Duodenal mucosa (tissue), 2 donors: ENCODE data around the gene HIVEP1.

Experiments
- H3K27ac ChIP-seq: one replicate; pipeline ENCODE4 v1.7.0; 2013; ENCODE audit warnings: low read depth, low read length
- H3K27me3 ChIP-seq, 2 donors: one replicate each; pipeline ENCODE4 v1.7.0; 2013; ENCODE audit warnings: low read length in 2 of 2, control low read depth in 1 of 2; ENCODE audit not compliant: insufficient read depth in 2 of 2, control insufficient read depth in 1 of 2
- H3K36me3 ChIP-seq, 2 donors: one replicate each; pipeline ENCODE4 v1.7.0; 2013; ENCODE audit warnings: low read length in 2 of 2, control low read depth in 1 of 2; ENCODE audit not compliant: insufficient read depth in 2 of 2, control insufficient read depth in 1 of 2
- H3K4me1 ChIP-seq, 2 donors: one replicate each; pipeline ENCODE4 v1.7.0; 2013; ENCODE audit warnings: low read length in 2 of 2, control low read depth in 1 of 2; ENCODE audit not compliant: insufficient read depth in 2 of 2, control insufficient read depth in 1 of 2
- H3K4me3 ChIP-seq, 2 donors: one replicate each; pipeline ENCODE4 v1.7.0; 2013; ENCODE audit warnings: low read length in 2 of 2, low read depth in 1 of 2
- H3K9ac ChIP-seq, 2 donors: one replicate each; pipeline ENCODE4 v1.7.0; 2013; ENCODE audit warnings: low read length in 2 of 2, low read depth in 1 of 2
- H3K9me3 ChIP-seq, 2 donors: one replicate each; pipeline ENCODE4 v1.7.0; 2013; ENCODE audit warnings: low read length in 2 of 2, control low read depth in 1 of 2; ENCODE audit not compliant: control insufficient read depth in 1 of 2

HIVEP1 gene

GRCh38 chr6:12189661-12190060 lies 177.5 kb downstream of the HIVEP1 start:
- Histone ChIP-seq H3K4me3 (no peak overlapping the region), H3K36me3 (no peaks in the 10 kb centered on the region), H3K9ac (no peak overlapping the region), H3K4me1 (no peaks in the 10 kb centered on the region), H3K9me3 (no peaks in the 10 kb centered on the region), H3K27ac (no peak overlapping the region), H3K27me3 (no peaks in the 10 kb centered on the region)

DNA sequence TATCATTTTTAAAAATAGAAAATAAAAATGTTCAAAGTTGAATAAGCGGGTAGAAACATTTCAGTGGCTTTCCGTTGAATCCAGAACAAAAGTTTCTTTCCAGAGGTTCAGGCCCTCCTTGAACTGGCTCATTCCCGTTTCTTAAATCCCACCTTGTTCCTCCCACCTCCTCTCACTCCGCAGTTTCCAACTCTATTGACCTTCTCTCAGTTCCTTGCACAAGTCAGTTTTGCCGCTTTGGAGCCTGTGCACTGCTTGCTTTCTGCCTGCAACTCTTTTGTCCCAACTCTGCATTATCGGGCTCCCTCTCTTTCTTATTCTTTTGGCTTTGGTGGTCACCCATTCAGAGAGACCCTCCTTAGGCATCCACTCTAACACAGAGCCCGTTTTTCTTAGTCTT lies 178.1 kb downstream of the HIVEP1 start:
- Histone ChIP-seq H3K9ac (no peak overlapping the region), H3K27me3 (no peaks in the 10 kb centered on the region), H3K4me1 (no peaks in the 10 kb centered on the region), H3K9me3 (no peaks in the 10 kb centered on the region), H3K4me3 (no peak overlapping the region), H3K36me3 (no peaks in the 10 kb centered on the region), H3K27ac (no peak overlapping the region)

GRCh38 chr6:12196326-12196936 lies 184.3 kb downstream of the HIVEP1 start:
- H3K27me3 ChIP-seq = no peaks in the 10 kb centered on the region
- H3K4me3 ChIP-seq = no peak overlapping the region
- H3K9ac ChIP-seq = no peak overlapping the region
- no peaks in the 10 kb centered on the region for H3K9me3 ChIP-seq
- no peaks in the 10 kb centered on the region for H3K36me3 ChIP-seq
- no peak overlapping the region for H3K27ac ChIP-seq
- H3K4me1 ChIP-seq = no peaks in the 10 kb centered on the region

DNA sequence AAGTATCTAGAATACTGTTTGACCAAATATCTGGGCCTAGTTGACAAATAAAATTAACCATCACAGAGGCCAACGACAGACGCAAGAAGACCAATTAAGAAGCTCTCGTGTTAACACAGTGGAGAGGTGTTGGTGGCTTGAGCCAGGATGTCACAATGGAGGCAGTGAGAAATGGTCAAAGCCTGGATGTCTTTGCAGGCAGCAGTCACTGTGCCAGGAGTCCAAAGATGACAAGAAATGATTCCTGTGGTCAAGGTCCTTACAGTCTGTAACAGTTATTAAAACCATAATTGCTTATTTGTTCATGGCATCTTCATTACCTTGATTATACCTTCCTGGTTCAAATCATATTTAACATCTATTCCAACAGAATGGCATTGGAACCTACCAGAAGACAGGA lies 186.7 kb downstream of the HIVEP1 start:
- no peaks in the 10 kb centered on the region for H3K27me3 ChIP-seq
- no peaks in the 10 kb centered on the region for H3K4me1 ChIP-seq
- H3K36me3 ChIP-seq = no peaks in the 10 kb centered on the region
- no peaks in the 10 kb centered on the region for H3K9me3 ChIP-seq
- H3K27ac ChIP-seq = no peak overlapping the region
- no peak overlapping the region for H3K9ac ChIP-seq
- no peak overlapping the region for H3K4me3 ChIP-seq

GRCh38 chr6:12200015-12200564 lies 188.0 kb downstream of the HIVEP1 start:
- H3K4me1 ChIP-seq = no peaks in the 10 kb centered on the region
- no peak overlapping the region for H3K9ac ChIP-seq
- no peaks in the 10 kb centered on the region for H3K27me3 ChIP-seq
- H3K9me3 ChIP-seq = no peaks in the 10 kb centered on the region
- no peak overlapping the region for H3K27ac ChIP-seq
- H3K36me3 ChIP-seq = no peaks in the 10 kb centered on the region
- H3K4me3 ChIP-seq = no peak overlapping the region

GRCh38 chr6:12200761-12201160 lies 188.6 kb downstream of the HIVEP1 start:
- no peaks in the 10 kb centered on the region for H3K36me3 ChIP-seq

GRCh38 chr6:12203001-12203400 lies 190.9 kb downstream of the HIVEP1 start:
- Histone ChIP-seq H3K27me3 (no peaks in the 10 kb centered on the region), H3K4me3 (no peak overlapping the region)

More at GRCh38 chr6:12200761-12201160, 188.6 kb downstream of the HIVEP1 start:
- Histone ChIP-seq H3K27ac (no peak overlapping the region), H3K9me3 (no peaks in the 10 kb centered on the region), H3K4me1 (no peaks in the 10 kb centered on the region), H3K27me3 (no peaks in the 10 kb centered on the region), H3K4me3 (no peak overlapping the region), H3K9ac (no peak overlapping the region)

GRCh38 chr6:12208190-12208589 lies 196.1 kb downstream of the HIVEP1 start:
- Histone ChIP-seq H3K36me3 (no peaks in the 10 kb centered on the region), H3K9me3 (no peaks in the 10 kb centered on the region), H3K27ac (no peak overlapping the region), H3K4me3 (no peak overlapping the region), H3K27me3 (no peaks in the 10 kb centered on the region), H3K9ac (no peak overlapping the region), H3K4me1 (no peaks in the 10 kb centered on the region)

More at GRCh38 chr6:12203001-12203400, 190.9 kb downstream of the HIVEP1 start:
- no peaks in the 10 kb centered on the region for H3K36me3 ChIP-seq
- no peak overlapping the region for H3K9ac ChIP-seq
- no peaks in the 10 kb centered on the region for H3K9me3 ChIP-seq
- H3K27ac ChIP-seq = no peak overlapping the region
- H3K4me1 ChIP-seq = no peaks in the 10 kb centered on the region

- no peaks in the 10 kb centered on the region for H3K4me1 ChIP-seq
- H3K9ac ChIP-seq = no peak overlapping the region
- no peaks in the 10 kb centered on the region for H3K36me3 ChIP-seq
- H3K27ac ChIP-seq = no peak overlapping the region
- H3K9me3 ChIP-seq = no peaks in the 10 kb centered on the region
- no peaks in the 10 kb centered on the region for H3K27me3 ChIP-seq
- no peak overlapping the region for H3K4me3 ChIP-seq
Measured at GRCh38 chr6:12208673-12209072, 196.6 kb downstream of the HIVEP1 start.
